CD1c-positive myeloid dendritic cell (primary cell): Measurements from ENCODE around the gene SMIM5.
"Not testable (repeated sequence)": the region's sequence is repeated elsewhere in the genome, so short reads cannot be mapped to it uniquely, and the experiment has no call there.

Source experiments
- DNase-seq: peaks from one replicate; pipeline ENCODE4 v3.0.0-alpha.2; 2016; ENCODE audit errors: extremely low spot score

SMIM5 gene

GRCh38 chr17:75632863-75633485 lies at the start of gene SMIM5:
SMIM5 (plus strand) TSS chr17:75633434; CDS start chr17:75640202, 6,768 bp downstream.
- DNase-seq = peak; percentile 80

- DNase-seq = no peak
Observed at GRCh38 chr17:75584849-75585175, 48.4 kb upstream of the SMIM5 start.

- DNase-seq = peak; percentile 76
Observed at GRCh38 chr17:75587675-75588595, 45.3 kb upstream of the SMIM5 start, which contains the start of gene MYO15B. MYO15B (plus strand) TSS chr17:75587800; CDS start chr17:75588058, 258 bp downstream.

GRCh38 chr17:75588596-75589011 lies 44.6 kb upstream of the SMIM5 start:
- no peak for DNase-seq

GRCh38 chr17:75589012-75589918 lies 44.0 kb upstream of the SMIM5 start:
- DNase-seq = peak; percentile 94

- no peak for DNase-seq
Observed at GRCh38 chr17:75589919-75590303, 43.3 kb upstream of the SMIM5 start.

- no peak for DNase-seq
Observed at GRCh38 chr17:75590314-75590761, 42.9 kb upstream of the SMIM5 start.

- DNase-seq = no peak
Observed at GRCh38 chr17:75590849-75591721, 42.1 kb upstream of the SMIM5 start.

- DNase-seq = no peak
Observed at GRCh38 chr17:75591722-75592302, 41.4 kb upstream of the SMIM5 start.

GRCh38 chr17:75592348-75593020 lies 40.8 kb upstream of the SMIM5 start:
- DNase-seq = no peak

- not testable (repeated sequence) for DNase-seq
Observed at GRCh38 chr17:75593430-75593829, 39.8 kb upstream of the SMIM5 start.

GRCh38 chr17:75594499-75595283 lies 38.5 kb upstream of the SMIM5 start:
- no peak for DNase-seq

- no peak for DNase-seq
Observed at GRCh38 chr17:75595284-75595919, 37.8 kb upstream of the SMIM5 start.

- no peak for DNase-seq
Observed at GRCh38 chr17:75595920-75596313, 37.3 kb upstream of the SMIM5 start.

GRCh38 chr17:75596320-75597087 lies 36.7 kb upstream of the SMIM5 start:
- DNase-seq = no peak

GRCh38 chr17:75601057-75601987 lies 31.9 kb upstream of the SMIM5 start:
- peak; percentile 65 for DNase-seq

- no peak for DNase-seq
Observed at GRCh38 chr17:75602644-75603043, 30.6 kb upstream of the SMIM5 start.
